GM21529 (cell line): ENCODE data around the gene UTP18.
"Not testable (repeated sequence)": the region's sequence is repeated elsewhere in the genome, so short reads cannot be mapped to it uniquely, and the experiment has no call there.

Experiments
- ATAC-seq: cut with Tn5 transposase; IDR thresholded peaks from one replicate; pipeline ENCODE4 v1.9.1; 2021; ENCODE audit not compliant: unreplicated experiment

Gene UTP18

GRCh38 chr17:51260237-51261023 lies at the start of gene UTP18:
Gene UTP18, plus strand, starts transcription at chr17:51260546. Its CDS starts 39 bp downstream, at chr17:51260585.
- peak; percentile 73 for ATAC-seq

GRCh38 chr17:51214920-51215319 lies 45.4 kb upstream of the UTP18 start:
- ATAC-seq = no peak

- no peak for ATAC-seq
Observed at GRCh38 chr17:51217946-51218345, 42.4 kb upstream of the UTP18 start.

- no peak for ATAC-seq
Observed at GRCh38 chr17:51221322-51221721, 39.0 kb upstream of the UTP18 start.

- no peak for ATAC-seq
Observed at GRCh38 chr17:51224402-51225262, 35.7 kb upstream of the UTP18 start.

- ATAC-seq = not testable (repeated sequence)
Observed at GRCh38 chr17:51225523-51225922, 34.8 kb upstream of the UTP18 start.

GRCh38 chr17:51228161-51228560 lies 32.2 kb upstream of the UTP18 start:
- no peak for ATAC-seq

GRCh38 chr17:51229889-51230288 lies 30.5 kb upstream of the UTP18 start:
- ATAC-seq = no peak

- peak; percentile 68 for ATAC-seq
Observed at GRCh38 chr17:51230306-51230705, 30.0 kb upstream of the UTP18 start.

- ATAC-seq = no peak
Observed at GRCh38 chr17:51231999-51232398, 28.3 kb upstream of the UTP18 start.

GRCh38 chr17:51234162-51234561 lies 26.2 kb upstream of the UTP18 start:
- ATAC-seq = no peak

GRCh38 chr17:51238255-51238887 lies 22.0 kb upstream of the UTP18 start:
- peak; percentile 89 for ATAC-seq

- ATAC-seq = no peak
Observed at GRCh38 chr17:51240275-51240674, 20.1 kb upstream of the UTP18 start.

GRCh38 chr17:51244041-51244440 lies 16.3 kb upstream of the UTP18 start:
- ATAC-seq = no peak

GRCh38 chr17:51245535-51245934 lies 14.8 kb upstream of the UTP18 start:
- ATAC-seq = no peak

GRCh38 chr17:51250314-51250840 lies 10.0 kb upstream of the UTP18 start:
- ATAC-seq = no peak

- no peak for ATAC-seq
Observed at GRCh38 chr17:51251010-51251409, 9.3 kb upstream of the UTP18 start.

- no peak for ATAC-seq
Observed at GRCh38 chr17:51255673-51256072, 4.7 kb upstream of the UTP18 start.

- no peak for ATAC-seq
Observed at GRCh38 chr17:51256101-51256500, 4.2 kb upstream of the UTP18 start.

- no peak for ATAC-seq
Observed at GRCh38 chr17:51257150-51258081, 2.9 kb upstream of the UTP18 start.
